SK-N-SH (cell line): ENCODE measurements around the gene SIGLEC6.

Source experiments
- FOSL2 ChIP-seq: IDR thresholded peaks from 2 replicates; pipeline ENCODE4 v1.4.0; 2012; ENCODE audit warnings: low read depth, mild to moderate bottlenecking, moderate library complexity, borderline replicate concordance
- JUND ChIP-seq: IDR thresholded peaks from 2 replicates; pipeline ENCODE4 v1.4.0; 2012
- POLR2AphosphoS5 ChIP-seq: IDR thresholded peaks from 2 replicates; pipeline ENCODE4 v1.6.1; 2012; ENCODE audit warnings: low read depth, low read length
- RAD21 ChIP-seq: IDR thresholded peaks from 2 replicates; pipeline ENCODE4 v1.6.1; 2012; ENCODE audit warnings: mild to moderate bottlenecking, low read length
- REST ChIP-seq: IDR thresholded peaks from 2 replicates; pipeline ENCODE4 v1.6.1; 2012; ENCODE audit warnings: mild to moderate bottlenecking, low read depth, low read length, moderate library complexity
- SIN3A ChIP-seq: IDR thresholded peaks from 2 replicates; pipeline ENCODE4 v1.6.1; 2012; ENCODE audit warnings: low read depth, mild to moderate bottlenecking, low read length, moderate library complexity, borderline replicate concordance
- TAF1 ChIP-seq: IDR thresholded peaks from 2 replicates; pipeline ENCODE4 v1.6.1; 2012; ENCODE audit warnings: low read depth, mild to moderate bottlenecking, low read length, moderate library complexity, borderline replicate concordance
- TF ChIP-seq, protein P1 (sequence below): fragments of 200-600 bp; sonication (generic); IDR thresholded peaks from 2 replicates; pipeline ENCODE4 v1.6.1; 2017; ENCODE audit warnings: antibody characterized with exemption, mild to moderate bottlenecking, moderate library complexity
- TF ChIP-seq, protein P2 (sequence below): fragments of 150-350 bp; IDR thresholded peaks from 2 replicates; pipeline ENCODE4 v1.6.1; 2017; ENCODE audit warnings: antibody characterized with exemption, low read length, low read depth, borderline replicate concordance
- TF ChIP-seq, protein P3 (sequence below): IDR thresholded peaks from 2 replicates; pipeline ENCODE4 v1.4.0; 2012; ENCODE audit warnings: low read depth, borderline replicate concordance

GRCh38 chr19:51491586-51491985 is 39.9 kb downstream of the SIGLEC6 start:
- TF ChIP-seq, protein P1, sequence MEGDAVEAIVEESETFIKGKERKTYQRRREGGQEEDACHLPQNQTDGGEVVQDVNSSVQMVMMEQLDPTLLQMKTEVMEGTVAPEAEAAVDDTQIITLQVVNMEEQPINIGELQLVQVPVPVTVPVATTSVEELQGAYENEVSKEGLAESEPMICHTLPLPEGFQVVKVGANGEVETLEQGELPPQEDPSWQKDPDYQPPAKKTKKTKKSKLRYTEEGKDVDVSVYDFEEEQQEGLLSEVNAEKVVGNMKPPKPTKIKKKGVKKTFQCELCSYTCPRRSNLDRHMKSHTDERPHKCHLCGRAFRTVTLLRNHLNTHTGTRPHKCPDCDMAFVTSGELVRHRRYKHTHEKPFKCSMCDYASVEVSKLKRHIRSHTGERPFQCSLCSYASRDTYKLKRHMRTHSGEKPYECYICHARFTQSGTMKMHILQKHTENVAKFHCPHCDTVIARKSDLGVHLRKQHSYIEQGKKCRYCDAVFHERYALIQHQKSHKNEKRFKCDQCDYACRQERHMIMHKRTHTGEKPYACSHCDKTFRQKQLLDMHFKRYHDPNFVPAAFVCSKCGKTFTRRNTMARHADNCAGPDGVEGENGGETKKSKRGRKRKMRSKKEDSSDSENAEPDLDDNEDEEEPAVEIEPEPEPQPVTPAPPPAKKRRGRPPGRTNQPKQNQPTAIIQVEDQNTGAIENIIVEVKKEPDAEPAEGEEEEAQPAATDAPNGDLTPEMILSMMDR: no peak
- TF ChIP-seq JUND: no peak
- no peak for TF ChIP-seq RAD21
- TF ChIP-seq, protein P2, sequence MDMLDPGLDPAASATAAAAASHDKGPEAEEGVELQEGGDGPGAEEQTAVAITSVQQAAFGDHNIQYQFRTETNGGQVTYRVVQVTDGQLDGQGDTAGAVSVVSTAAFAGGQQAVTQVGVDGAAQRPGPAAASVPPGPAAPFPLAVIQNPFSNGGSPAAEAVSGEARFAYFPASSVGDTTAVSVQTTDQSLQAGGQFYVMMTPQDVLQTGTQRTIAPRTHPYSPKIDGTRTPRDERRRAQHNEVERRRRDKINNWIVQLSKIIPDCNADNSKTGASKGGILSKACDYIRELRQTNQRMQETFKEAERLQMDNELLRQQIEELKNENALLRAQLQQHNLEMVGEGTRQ: no peak
- no peak for TF ChIP-seq TAF1
- no peak for TF ChIP-seq POLR2AphosphoS5
- TF ChIP-seq REST: no peak
- TF ChIP-seq, protein P3, sequence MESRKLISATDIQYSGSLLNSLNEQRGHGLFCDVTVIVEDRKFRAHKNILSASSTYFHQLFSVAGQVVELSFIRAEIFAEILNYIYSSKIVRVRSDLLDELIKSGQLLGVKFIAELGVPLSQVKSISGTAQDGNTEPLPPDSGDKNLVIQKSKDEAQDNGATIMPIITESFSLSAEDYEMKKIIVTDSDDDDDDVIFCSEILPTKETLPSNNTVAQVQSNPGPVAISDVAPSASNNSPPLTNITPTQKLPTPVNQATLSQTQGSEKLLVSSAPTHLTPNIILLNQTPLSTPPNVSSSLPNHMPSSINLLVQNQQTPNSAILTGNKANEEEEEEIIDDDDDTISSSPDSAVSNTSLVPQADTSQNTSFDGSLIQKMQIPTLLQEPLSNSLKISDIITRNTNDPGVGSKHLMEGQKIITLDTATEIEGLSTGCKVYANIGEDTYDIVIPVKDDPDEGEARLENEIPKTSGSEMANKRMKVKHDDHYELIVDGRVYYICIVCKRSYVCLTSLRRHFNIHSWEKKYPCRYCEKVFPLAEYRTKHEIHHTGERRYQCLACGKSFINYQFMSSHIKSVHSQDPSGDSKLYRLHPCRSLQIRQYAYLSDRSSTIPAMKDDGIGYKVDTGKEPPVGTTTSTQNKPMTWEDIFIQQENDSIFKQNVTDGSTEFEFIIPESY: no peak
- no peak for TF ChIP-seq FOSL2
- no peak for TF ChIP-seq SIN3A
